ENCODE measurements around the gene SRD5A1.
A peak's percentile ranks its signal among the peaks of the same experiment; 100 is the strongest.

SRD5A1 gene

DNA sequence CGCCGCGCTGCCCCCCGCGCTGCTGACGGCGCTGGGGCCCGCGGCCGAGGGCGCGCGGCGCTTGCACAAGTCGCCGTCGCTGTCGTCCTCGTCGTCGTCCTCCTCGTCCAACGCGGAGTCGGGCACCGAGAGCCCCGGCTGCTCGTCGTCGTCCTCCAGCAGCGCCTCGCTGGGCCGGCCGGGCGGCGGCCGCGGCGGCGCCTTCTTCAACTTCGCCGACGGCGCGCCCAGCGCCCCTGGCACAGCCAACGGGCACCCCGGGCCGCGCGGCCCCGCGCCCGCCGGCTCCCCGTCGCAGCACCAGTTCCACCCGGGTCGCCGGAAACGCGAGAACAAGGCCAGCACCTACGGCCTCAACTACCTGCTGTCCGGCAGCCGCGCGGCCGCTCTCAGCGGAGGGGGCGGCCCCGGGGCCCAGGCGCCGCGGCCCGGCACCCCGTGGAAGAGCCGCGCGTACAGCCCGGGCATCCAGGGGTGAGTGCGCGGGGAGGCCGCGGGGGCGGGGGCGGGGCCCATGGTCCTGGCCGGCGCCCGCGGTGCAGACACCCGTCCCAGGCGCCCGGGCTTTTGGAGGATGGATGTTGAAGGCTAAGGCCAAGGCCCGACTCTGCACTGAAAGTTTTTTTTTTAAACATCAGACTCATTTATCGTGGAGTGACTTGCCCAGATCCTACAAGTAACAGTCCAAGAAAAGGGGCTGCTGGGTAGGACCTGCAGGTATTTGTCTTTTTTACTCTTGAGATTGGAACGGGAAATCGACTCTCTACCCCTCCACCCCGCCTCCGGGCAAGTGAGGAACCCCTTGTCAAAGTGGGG is 81.2 kb downstream of the SRD5A1 start:
- peak; percentile 59 for DNase-seq

GRCh38 chr5:6715271-6715670 is 82.0 kb downstream of the SRD5A1 start:
- DNase-seq: no peak

DNA sequence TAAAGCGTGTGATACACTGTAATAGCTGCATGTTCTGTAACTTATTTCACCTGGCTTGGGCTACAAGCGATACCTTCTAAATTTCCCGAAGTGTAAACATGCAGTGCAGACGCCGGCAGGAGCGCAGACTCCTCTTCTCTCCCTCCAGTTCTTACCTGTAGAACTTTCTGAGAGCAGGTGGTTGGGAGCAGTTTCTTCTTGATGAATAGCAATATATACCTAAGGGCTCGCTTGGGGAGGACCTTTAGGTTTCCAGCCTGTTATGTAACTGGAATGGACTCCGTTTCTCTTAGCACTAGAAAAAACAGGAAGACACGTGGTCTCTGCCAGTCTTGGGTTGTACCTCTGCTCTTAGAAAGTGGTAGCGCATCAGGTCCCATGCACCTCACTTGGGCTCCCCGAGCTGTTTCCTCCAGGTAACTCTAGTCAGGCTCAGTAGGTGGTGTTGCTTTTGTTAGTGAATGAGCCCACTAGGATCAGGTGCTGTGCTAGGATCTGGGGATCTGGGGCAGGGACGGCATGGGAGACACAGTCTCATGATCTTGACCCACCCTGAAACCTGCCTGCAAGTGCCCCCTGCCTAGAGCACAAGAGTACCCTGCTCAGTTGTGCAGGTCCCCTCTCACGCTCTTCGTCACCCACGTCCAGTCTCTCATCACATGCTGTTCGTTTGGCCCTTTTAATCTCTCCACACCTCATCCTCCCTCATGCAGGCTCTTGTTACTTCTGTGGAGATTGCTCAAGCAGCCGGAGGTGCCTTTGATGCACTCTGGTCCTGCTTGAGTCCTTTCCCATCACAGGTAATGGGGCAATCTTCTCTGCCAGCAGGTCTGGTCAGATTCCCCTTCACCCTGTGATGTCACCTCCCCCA is 82.8 kb downstream of the SRD5A1 start:
- peak; percentile 22 for DNase-seq

GRCh38 chr5:6716629-6717149 is 83.4 kb downstream of the SRD5A1 start:
- no peak for DNase-seq

- no peak for DNase-seq
Observed at GRCh38 chr5:6717247-6717646, 84.0 kb downstream of the SRD5A1 start.

- no peak for DNase-seq
Observed at GRCh38 chr5:6717687-6718086, 84.4 kb downstream of the SRD5A1 start.

GRCh38 chr5:6718161-6718681 is 85.0 kb downstream of the SRD5A1 start:
- DNase-seq: no peak

DNA sequence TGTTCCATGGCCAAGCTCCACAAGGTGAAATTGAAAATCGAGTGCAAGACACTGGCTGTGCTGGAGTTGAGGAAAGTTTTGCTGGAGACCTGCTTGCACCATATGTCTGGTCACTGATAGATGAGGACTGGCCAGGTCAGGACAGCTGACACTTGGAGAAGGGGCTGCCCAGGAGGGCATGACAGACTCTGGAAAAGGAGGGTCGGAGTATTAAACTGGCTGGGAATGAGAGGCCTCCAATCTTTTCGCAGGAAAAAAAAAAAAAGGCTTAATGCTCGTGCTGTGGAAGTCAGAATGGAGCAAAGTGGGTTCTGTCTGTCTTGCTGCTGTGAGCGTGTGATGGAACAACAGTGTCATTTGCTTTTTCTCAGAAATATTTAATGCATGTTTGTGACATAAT is 85.5 kb downstream of the SRD5A1 start:
- DNase-seq: no peak

DNA sequence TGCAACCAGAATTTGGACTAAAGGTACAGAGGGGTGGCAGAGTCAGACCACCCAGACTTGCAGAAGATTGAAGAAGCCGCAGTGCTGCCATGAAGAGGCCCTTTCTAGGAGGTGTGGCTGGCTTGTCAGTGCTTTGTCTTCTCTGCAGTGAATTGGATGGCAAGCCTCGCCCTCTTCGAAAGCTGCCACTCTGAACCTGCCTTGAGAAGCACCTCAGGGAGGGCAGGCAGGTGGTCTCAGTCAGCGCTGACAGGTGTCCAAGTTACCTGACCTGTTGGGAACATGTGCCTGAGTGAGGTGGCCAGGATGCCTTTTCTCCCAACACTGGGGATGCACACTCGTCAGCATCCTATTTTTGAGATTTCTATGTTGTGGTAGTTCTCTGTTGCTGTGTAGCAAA is 86.2 kb downstream of the SRD5A1 start:
- no peak for DNase-seq

DNA sequence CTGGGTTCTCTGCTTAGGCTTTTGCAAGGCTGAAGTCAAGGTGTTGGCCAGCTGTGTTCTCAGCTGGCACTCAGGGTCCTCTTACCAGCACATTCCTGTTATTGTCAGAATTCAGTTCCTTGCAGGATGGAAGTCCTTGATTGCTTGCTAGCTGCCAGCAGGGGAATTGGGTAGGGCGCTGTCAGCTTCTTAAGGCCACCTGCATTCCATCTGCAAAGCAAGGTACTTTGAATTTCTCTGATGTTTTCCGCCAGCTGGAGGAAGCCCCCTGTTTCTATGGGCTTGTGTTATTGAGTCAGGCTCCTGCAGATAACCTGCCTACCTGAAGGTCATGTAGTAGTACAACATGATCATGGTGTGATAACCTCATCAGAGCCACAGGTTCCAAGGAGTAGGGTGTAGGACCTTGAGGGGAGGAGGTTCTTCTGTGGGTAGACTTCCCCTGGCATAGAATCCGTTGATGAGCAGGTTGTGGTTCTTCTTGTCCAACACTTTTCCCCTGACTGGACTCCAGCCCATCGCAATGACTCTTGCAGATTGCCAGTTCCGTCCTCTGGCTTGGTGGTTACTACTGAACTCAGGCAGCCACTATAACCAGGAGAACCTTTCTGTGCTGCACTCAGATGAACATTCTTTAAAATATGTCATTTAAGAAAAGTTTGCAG is 86.8 kb downstream of the SRD5A1 start:
- no peak for DNase-seq

DNA sequence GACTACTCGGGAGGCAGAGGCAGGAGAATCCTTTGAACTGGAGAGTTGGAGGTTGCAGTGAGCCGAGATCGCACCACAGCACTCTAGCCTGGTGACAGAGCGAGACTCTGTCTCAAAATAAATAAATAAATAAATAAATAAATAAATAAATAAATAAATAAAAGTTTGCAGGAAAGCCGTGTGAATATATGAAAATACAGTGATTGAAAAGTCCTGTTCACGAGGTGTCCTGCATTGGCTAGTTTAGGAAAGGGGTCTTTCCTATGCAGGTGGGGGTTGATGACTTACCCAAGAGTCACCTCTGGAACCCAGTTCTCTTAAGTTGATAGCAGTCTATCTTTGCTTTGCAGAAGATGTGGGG is 87.3 kb downstream of the SRD5A1 start:
- DNase-seq: no peak

DNA sequence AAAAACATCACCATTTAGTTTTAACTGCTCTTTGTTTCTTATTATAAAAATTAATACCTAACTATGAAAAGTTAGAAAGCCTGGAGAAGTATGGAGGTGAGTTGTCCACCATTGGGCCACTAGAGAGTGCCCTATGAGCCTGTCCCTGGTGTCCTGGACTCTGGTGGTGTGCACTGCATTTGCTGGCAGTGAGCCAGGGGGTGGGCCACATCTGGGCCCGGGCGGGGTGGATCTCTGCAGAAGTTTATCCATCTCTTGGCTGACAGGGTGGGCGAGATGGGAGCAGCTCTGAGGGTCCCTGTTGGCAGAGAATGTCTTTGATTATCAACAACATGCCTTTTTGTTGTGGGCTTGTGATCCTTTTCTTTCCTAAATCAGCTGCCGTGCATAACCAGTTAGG is 88.2 kb downstream of the SRD5A1 start:
- peak; percentile 8 for DNase-seq

DNA sequence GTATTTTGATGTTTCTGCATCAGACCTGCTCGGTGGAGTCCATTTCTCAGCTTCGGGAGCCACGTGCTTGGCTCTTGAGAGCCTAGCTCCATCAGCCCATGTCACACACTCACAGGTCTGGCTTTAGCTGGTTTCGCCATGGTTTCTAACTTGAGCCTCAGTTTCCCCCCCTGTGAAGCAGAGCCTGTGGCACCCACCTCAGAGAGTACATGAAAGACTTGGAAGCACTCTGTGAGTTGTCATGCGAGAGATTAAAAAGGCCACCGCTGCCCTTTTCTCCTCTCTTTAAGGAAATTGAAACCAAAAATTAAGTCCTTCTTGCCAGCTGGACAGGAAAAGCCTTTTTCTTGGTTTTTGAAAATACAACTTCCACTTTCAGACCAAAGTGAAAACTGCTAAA is 88.8 kb downstream of the SRD5A1 start:
- DNase-seq: no peak

DNA sequence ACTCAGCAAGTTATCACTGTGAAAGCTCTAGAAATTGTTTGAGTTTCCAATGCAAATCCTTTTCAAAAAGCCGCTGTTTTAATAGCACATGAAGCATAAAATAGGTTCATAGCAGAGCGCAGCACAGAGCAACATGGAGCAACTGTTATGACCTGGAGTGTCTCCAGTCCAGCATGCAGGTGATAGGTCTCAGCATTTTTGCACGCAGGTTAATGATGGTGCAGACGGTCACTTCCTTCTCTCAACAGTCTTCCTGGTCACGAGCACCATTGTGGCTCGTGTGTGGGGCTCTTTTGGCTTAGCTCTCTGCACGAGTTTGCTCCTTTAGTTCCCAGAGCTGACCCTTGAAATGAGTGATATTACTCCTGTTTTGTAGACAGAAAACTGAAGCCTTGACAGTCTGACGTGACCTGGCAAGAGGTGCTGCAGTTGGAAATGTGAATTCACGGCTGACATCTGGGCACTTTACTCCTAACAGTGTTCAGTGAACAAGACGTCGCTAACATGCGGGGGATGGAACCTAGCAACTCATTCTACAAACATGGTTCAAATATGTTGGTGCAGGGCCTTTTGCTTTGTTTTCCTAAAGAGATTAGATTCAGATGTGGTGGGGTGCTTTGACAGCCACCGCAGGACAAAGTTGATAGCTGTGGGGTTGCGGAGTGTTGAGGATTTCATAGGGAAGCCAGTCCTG is 90.0 kb downstream of the SRD5A1 start:
- DNase-seq: no peak

GRCh38 chr5:6723816-6724300 is 90.6 kb downstream of the SRD5A1 start:
- no peak for DNase-seq

All from NCI-H69 (cell line).